Measurements from ENCODE around the gene IBSP.

The IBSP gene

DNA sequence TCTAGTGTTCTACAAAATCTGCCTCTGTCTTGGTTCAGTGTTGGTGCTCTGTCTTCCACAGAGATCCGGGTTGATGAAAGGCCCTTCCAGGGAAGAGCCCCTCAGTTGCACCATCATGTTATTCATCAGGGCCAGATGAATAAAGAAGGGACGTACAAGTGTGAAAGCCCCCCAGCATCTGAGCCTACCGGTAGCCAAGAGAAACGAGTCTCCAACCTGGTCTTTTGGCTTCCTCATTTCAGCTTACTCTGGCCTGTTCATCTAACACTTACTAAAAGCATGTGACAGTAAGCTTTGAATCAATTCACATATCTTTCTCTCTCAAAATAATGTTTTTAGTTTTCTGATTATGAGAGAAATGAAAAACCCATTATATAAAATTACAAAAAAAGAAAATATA lies 52.6 kb downstream of the IBSP start:
- Histone ChIP-seq H3K27me3 (replicated peaks; ENCODE audit: insufficient read depth, low read length) (no peaks in the 10 kb centered on the region), H3K4me3 (ENCODE audit: low read length) (no peak overlapping the region), H2AFZ (ENCODE audit: low read length) (no peak overlapping the region), H4K20me1 (ENCODE audit: insufficient read depth, low read length) (no peaks in the 10 kb centered on the region), H3K9me2 (replicated peaks; ENCODE audit: insufficient read depth, low read length) (no peaks in the 10 kb centered on the region), H3K4me2 (ENCODE audit: low read depth, low read length) (no peak overlapping the region), H3K79me2 (ENCODE audit: low read length) (no peaks in the 10 kb centered on the region), H3K27ac (ENCODE audit: low read length) (no peak overlapping the region), H3F3A (ENCODE audit: insufficient read depth, low read length) (no peaks in the 10 kb centered on the region), H3K36me3 (replicated peaks; ENCODE audit: insufficient read depth, low read length) (no peaks in the 10 kb centered on the region), H3K9ac (ENCODE audit: low read length) (no peak overlapping the region), H3K4me1 (ENCODE audit: low read length) (no peaks in the 10 kb centered on the region), H3K9me3 (replicated peaks; ENCODE audit: insufficient read depth, low read length) (no peaks in the 10 kb centered on the region)
- DNase-seq = no peak
- TF ChIP-seq, protein P1, sequence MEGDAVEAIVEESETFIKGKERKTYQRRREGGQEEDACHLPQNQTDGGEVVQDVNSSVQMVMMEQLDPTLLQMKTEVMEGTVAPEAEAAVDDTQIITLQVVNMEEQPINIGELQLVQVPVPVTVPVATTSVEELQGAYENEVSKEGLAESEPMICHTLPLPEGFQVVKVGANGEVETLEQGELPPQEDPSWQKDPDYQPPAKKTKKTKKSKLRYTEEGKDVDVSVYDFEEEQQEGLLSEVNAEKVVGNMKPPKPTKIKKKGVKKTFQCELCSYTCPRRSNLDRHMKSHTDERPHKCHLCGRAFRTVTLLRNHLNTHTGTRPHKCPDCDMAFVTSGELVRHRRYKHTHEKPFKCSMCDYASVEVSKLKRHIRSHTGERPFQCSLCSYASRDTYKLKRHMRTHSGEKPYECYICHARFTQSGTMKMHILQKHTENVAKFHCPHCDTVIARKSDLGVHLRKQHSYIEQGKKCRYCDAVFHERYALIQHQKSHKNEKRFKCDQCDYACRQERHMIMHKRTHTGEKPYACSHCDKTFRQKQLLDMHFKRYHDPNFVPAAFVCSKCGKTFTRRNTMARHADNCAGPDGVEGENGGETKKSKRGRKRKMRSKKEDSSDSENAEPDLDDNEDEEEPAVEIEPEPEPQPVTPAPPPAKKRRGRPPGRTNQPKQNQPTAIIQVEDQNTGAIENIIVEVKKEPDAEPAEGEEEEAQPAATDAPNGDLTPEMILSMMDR (IDR thresholded peaks at IDR 0.05; ENCODE audit: low read length) = no peak
- TF ChIP-seq EZH2phosphoT487 (IDR thresholded peaks at IDR 0.05; ENCODE audit: low read length) (no peak), EZH2 (optimal IDR thresholded peaks at IDR 0.05; ENCODE audit: low read depth, low read length) (no peak)

- Histone ChIP-seq H3K4me1 (ENCODE audit: low read length) (no peaks in the 10 kb centered on the region), H4K20me1 (ENCODE audit: insufficient read depth, low read length) (no peaks in the 10 kb centered on the region), H3K36me3 (replicated peaks; ENCODE audit: insufficient read depth, low read length) (no peaks in the 10 kb centered on the region), H3K27me3 (replicated peaks; ENCODE audit: insufficient read depth, low read length) (no peaks in the 10 kb centered on the region), H3K79me2 (ENCODE audit: low read length) (no peaks in the 10 kb centered on the region), H3K9me2 (replicated peaks; ENCODE audit: insufficient read depth, low read length) (no peaks in the 10 kb centered on the region), H3K9ac (ENCODE audit: low read length) (no peak overlapping the region), H3K9me3 (replicated peaks; ENCODE audit: insufficient read depth, low read length) (no peaks in the 10 kb centered on the region), H3F3A (ENCODE audit: insufficient read depth, low read length) (no peaks in the 10 kb centered on the region), H2AFZ (ENCODE audit: low read length) (no peak overlapping the region), H3K4me2 (ENCODE audit: low read depth, low read length) (no peak overlapping the region), H3K4me3 (ENCODE audit: low read length) (no peak overlapping the region), H3K27ac (ENCODE audit: low read length) (no peak overlapping the region)
- TF ChIP-seq EZH2 (optimal IDR thresholded peaks at IDR 0.05; ENCODE audit: low read depth, low read length) (no peak), EZH2phosphoT487 (IDR thresholded peaks at IDR 0.05; ENCODE audit: low read length) (no peak)
- TF ChIP-seq, protein P1 (IDR thresholded peaks at IDR 0.05; ENCODE audit: low read length) = peak; percentile 52
- DNase-seq = peak; percentile 50
These were observed 53.8 kb downstream of the IBSP start for GRCh38 chr4:87853108-87853507.

DNA sequence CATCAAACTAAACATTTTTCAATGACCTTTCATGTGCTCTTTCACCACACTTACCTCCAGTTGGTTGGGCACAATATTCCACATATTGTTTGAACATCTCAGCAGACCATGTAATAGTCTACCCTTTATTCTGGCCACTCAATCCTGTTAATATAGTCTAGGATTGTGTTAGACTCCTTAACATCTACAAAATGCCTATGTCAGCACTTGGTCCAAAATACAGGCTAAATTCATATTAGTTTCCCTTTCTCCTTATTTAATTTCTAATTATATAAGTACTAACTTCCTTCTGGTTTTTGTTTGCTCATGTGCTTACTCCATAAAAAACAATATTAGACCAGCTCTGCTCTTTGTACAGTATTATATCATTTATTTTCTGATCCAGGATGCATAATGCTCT lies 54.5 kb downstream of the IBSP start:
- Histone ChIP-seq H3K4me1 (ENCODE audit: low read length) (no peaks in the 10 kb centered on the region), H3K79me2 (ENCODE audit: low read length) (no peaks in the 10 kb centered on the region), H3K4me2 (ENCODE audit: low read depth, low read length) (no peak overlapping the region), H2AFZ (ENCODE audit: low read length) (no peak overlapping the region), H4K20me1 (ENCODE audit: insufficient read depth, low read length) (no peaks in the 10 kb centered on the region), H3K4me3 (ENCODE audit: low read length) (no peak overlapping the region), H3K9me2 (replicated peaks; ENCODE audit: insufficient read depth, low read length) (no peaks in the 10 kb centered on the region), H3K27ac (ENCODE audit: low read length) (no peak overlapping the region), H3K27me3 (replicated peaks; ENCODE audit: insufficient read depth, low read length) (no peaks in the 10 kb centered on the region), H3F3A (ENCODE audit: insufficient read depth, low read length) (no peaks in the 10 kb centered on the region), H3K9ac (ENCODE audit: low read length) (no peak overlapping the region), H3K9me3 (replicated peaks; ENCODE audit: insufficient read depth, low read length) (no peaks in the 10 kb centered on the region), H3K36me3 (replicated peaks; ENCODE audit: insufficient read depth, low read length) (no peaks in the 10 kb centered on the region)
- TF ChIP-seq EZH2phosphoT487 (IDR thresholded peaks at IDR 0.05; ENCODE audit: low read length) (no peak), EZH2 (optimal IDR thresholded peaks at IDR 0.05; ENCODE audit: low read depth, low read length) (no peak)
- TF ChIP-seq, protein P1 (IDR thresholded peaks at IDR 0.05; ENCODE audit: low read length) = no peak
- no peak for DNase-seq
